GM12878 (cell line): ENCODE data around the gene SKAP1. TPM values are rescaled to one million over a fixed set of nuclear protein-coding genes. Genes with fewer than 3 reads are reported as not detected.

ENCODE experiments used
- ATAC-seq: fragments of 200-7000 bp; cut with Tn5 transposase; 3 replicates; pipeline ENCODE4 v1.9.1; 2020; ENCODE audit warnings: mild to moderate bottlenecking, moderate library complexity
- BruUV-seq: library from RNA; stranded (reverse); fragments of 400-500 nt; replicated peaks from 2 replicates; lab custom pipeline; 2021; lab: Mats Ljungman, UMichigan
- CTCF ChIA-PET: fragments of 300-600 bp; sonication (Branson Sonifier 250); formaldehyde crosslinking; extraction: SDS; loops from one replicate; lab custom pipeline; 2021; ENCODE audit warnings: inconsistent platforms; lab: Yijun Ruan, JAX
- POLR2A ChIA-PET: fragments of 350-600 bp; formaldehyde crosslinking; extraction: SDS; loops from one replicate; lab custom pipeline; 2021; ENCODE audit warnings: inconsistent platforms; lab: Charles Lee
- RAD21 ChIA-PET: fragments of 300-600 bp; sonication (Branson Sonifier 250); formaldehyde crosslinking; loops from one replicate; lab custom pipeline; 2023; ENCODE audit warnings: antibody characterized with exemption; ENCODE audit not compliant: unreplicated experiment; lab: Charles Lee
- SMC1A ChIA-PET: fragments of 300-600 bp; sonication (Branson Sonifier 250); formaldehyde crosslinking; loops from one replicate; lab custom pipeline; 2023; ENCODE audit not compliant: unreplicated experiment, uncharacterized antibody; lab: Charles Lee
- DNase-seq: peaks from one replicate; pipeline ENCODE4 v3.0.0-alpha.2; 2011; ENCODE audit warnings: low read depth, low spot score
- FAIRE-seq: peaks from 3 replicates; lab custom pipeline; 2011; peaks lifted over from hg19 to GRCh38; lab: Jason Lieb, UNC
- H2AFZ ChIP-seq: 2 replicates; pipeline ENCODE4 v1.6.0; 2011; ENCODE audit warnings: low read depth, low read length, control low read depth; ENCODE audit not compliant: control insufficient read depth
- H3K27ac ChIP-seq: 2 replicates; pipeline ENCODE4 v1.5.1; 2011; ENCODE audit warnings: control low read depth; ENCODE audit not compliant: control insufficient read depth, insufficient read depth
- H3K27me3 ChIP-seq, 2 experiments: replicated peaks in 1 of 2; 2 replicates each; pipeline versions ENCODE4 v1.6.0 to v1.6.1; 2011; ENCODE audit warnings: low read length in 1 of 2; ENCODE audit not compliant: control insufficient read depth in 2 of 2, insufficient read depth in 2 of 2
- H3K36me3 ChIP-seq, 2 experiments: 2 replicates each; pipeline ENCODE4 v1.5.1; 2011; ENCODE audit warnings: low read length in 1 of 2; ENCODE audit not compliant: control insufficient read depth in 2 of 2, insufficient read depth in 2 of 2
- H3K4me1 ChIP-seq: 2 replicates; pipeline ENCODE4 v1.6.1; 2011; ENCODE audit warnings: mild to moderate bottlenecking, low read length, moderate library complexity, mixed read lengths; ENCODE audit not compliant: control insufficient read depth, insufficient read depth
- H3K4me2 ChIP-seq: 2 replicates; pipeline ENCODE4 v1.6.0; 2011; ENCODE audit warnings: control low read depth; ENCODE audit not compliant: control insufficient read depth, insufficient read depth
- H3K4me3 ChIP-seq: fragments of 200-600 bp; sonication (generic); 2 replicates; pipeline ENCODE4 v1.5.1; 2016
- H3K79me2 ChIP-seq: 2 replicates; pipeline ENCODE4 v1.6.0; 2011; ENCODE audit warnings: low read length; ENCODE audit not compliant: control insufficient read depth, insufficient read depth
- H3K9ac ChIP-seq: 2 replicates; pipeline ENCODE4 v1.8.0; 2011; ENCODE audit warnings: low read length, control low read depth, mixed read lengths; ENCODE audit not compliant: control insufficient read depth, insufficient read depth
- H3K9me3 ChIP-seq: replicated peaks from 3 replicates; pipeline ENCODE4 v1.5.1; 2011; ENCODE audit warnings: mild to moderate bottlenecking, low read length; ENCODE audit not compliant: control insufficient read depth, insufficient read depth
- H4K20me1 ChIP-seq: 2 replicates; pipeline ENCODE4 v1.6.0; 2011; ENCODE audit not compliant: control insufficient read depth, insufficient read depth
- ATF3 ChIP-seq: IDR thresholded peaks from 2 replicates; pipeline ENCODE4 v1.6.1; 2011; ENCODE audit warnings: low read depth, mild to moderate bottlenecking, low read length, moderate library complexity, borderline replicate concordance; ENCODE audit errors: extremely low read depth
- CHD2 ChIP-seq: IDR thresholded peaks from 2 replicates; pipeline ENCODE4 v1.6.1; 2011; ENCODE audit warnings: low read depth, low read length, improper control_type of control experiment, borderline replicate concordance
- E2F8 ChIP-seq: fragments of 450-650 bp; IDR thresholded peaks from 2 replicates; pipeline ENCODE4 v1.6.1; 2018; ENCODE audit warnings: mild to moderate bottlenecking, low read depth, moderate library complexity; ENCODE audit not compliant: partially characterized antibody
- ESRRA ChIP-seq: IDR thresholded peaks from 2 replicates; pipeline ENCODE4 v1.6.1; 2012; ENCODE audit warnings: mild to moderate bottlenecking, low read length, improper control_type of control experiment
- GABPA ChIP-seq: IDR thresholded peaks from 2 replicates; pipeline ENCODE4 v1.6.1; 2014; ENCODE audit warnings: antibody characterized with exemption, low read depth, mild to moderate bottlenecking, inconsistent platforms
- GATAD2B ChIP-seq: fragments of 450-650 bp; conservative IDR thresholded peaks from 2 replicates; pipeline ENCODE4 v1.6.1; 2017; ENCODE audit warnings: low read depth, mild to moderate bottlenecking, moderate library complexity
- HCFC1 ChIP-seq: fragments of 150-350 bp; IDR thresholded peaks from 2 replicates; pipeline ENCODE4 v1.6.1; 2014; ENCODE audit warnings: low read length
- HDAC6 ChIP-seq: fragments of 200-600 bp; sonication (generic); IDR thresholded peaks from one replicate; pipeline ENCODE4 v1.8.0; 2017; ENCODE audit warnings: antibody characterized with exemption; ENCODE audit not compliant: unreplicated experiment
- NFYA ChIP-seq: IDR thresholded peaks from 2 replicates; pipeline ENCODE4 v1.6.1; 2011; ENCODE audit warnings: low read depth, mild to moderate bottlenecking, low read length, improper control_type of control experiment, borderline replicate concordance
- NFYB ChIP-seq: IDR thresholded peaks from 2 replicates; pipeline ENCODE4 v1.6.1; 2011; ENCODE audit warnings: low read depth, mild to moderate bottlenecking, low read length, improper control_type of control experiment, moderate library complexity; ENCODE audit not compliant: insufficient read depth
- PRDM15 ChIP-seq: fragments of 450-650 bp; formaldehyde crosslinking; IDR thresholded peaks from 2 replicates; pipeline ENCODE4 v1.4.0; 2020; ENCODE audit warnings: mild to moderate bottlenecking, moderate library complexity
- RUNX3 ChIP-seq: IDR thresholded peaks from 2 replicates; pipeline ENCODE4 v1.6.1; 2012; ENCODE audit warnings: low read length, inconsistent platforms
- SMC3 ChIP-seq: IDR thresholded peaks from 2 replicates; pipeline ENCODE4 v1.6.1; 2011; ENCODE audit warnings: low read length, improper control_type of control experiment, borderline replicate concordance
- SREBF1 ChIP-seq: IDR thresholded peaks from 2 replicates; pipeline ENCODE4 v1.6.1; 2012; ENCODE audit warnings: mild to moderate bottlenecking, low read length
- ZBTB33 ChIP-seq: fragments of 450-650 bp; IDR thresholded peaks from 2 replicates; pipeline ENCODE4 v1.6.1; 2017; ENCODE audit warnings: mild to moderate bottlenecking
- WGBS: methylation state at CpG from one replicate; pipeline ENCODE4 v1.1.6; 2016; ENCODE audit warnings: low lambda C conversion rate; ENCODE audit not compliant: insufficient replicate concordance, insufficient coverage; ENCODE audit errors: missing lambda C conversion rate; 5-methylcytosine and 5-hydroxymethylcytosine counted together
- in situ Hi-C: fragments of 300-500 bp; cut with MboI; formaldehyde crosslinking; loops from 9 replicates; pipeline ENCODE4 v1.14.3; 2018; ENCODE audit warnings: mixed read lengths
- intact Hi-C: fragments of 100-400 bp; cut with micrococcal nuclease; formaldehyde crosslinking; loops from one replicate; pipeline ENCODE4 v1.14.2; 2022; ENCODE audit not compliant: unreplicated experiment
- polyA plus RNA-seq, 11 experiments: library from polyadenylated mRNA; depleted of rRNA in 4 of 11; unstranded in 6 of 11; stranded (reverse) in 5 of 11; fragments of >200 nt; fragmentation: Nextera tagmentation in 4 of 11; fragmentation: Illumina TruSeq in 1 of 11; extraction: Ambion mirVana in 4 of 11; extraction: Trizol in 1 of 11; gene quantifications; 1 replicate in 1 of 11; 2 replicates in 10 of 11; pipeline versions ENCODE4 v1.2.1 to v1.2.3, GENCODE V29; 2011 to 2016; ENCODE audit warnings: inconsistent platforms in 2 of 11, missing spikeins in 2 of 11, low read depth in 1 of 11
- total RNA-seq, 4 experiments: library from RNA; depleted of rRNA in 3 of 4; stranded (reverse); fragments of >200 nt in 3 of 4; fragmentation: Illumina TruSeq in 1 of 4; extraction: Trizol in 1 of 4; gene quantifications; 2 replicates each; pipeline versions ENCODE4 v1.2.1 to v1.2.3, GENCODE V29; 2013 to 2021

SKAP1 gene
- total and polyA plus RNA-seq, 10 of the 15 experiments (the other 5 are each of a cell fraction or from before 2014, with no cell fraction given) = 17.1 to 97.6 (median 35.9) TPM

GRCh38 chr17:48122665-48123045 is 307.4 kb downstream of the SKAP1 start:
- no peak for TF ChIP-seq GATAD2B
- TF ChIP-seq GABPA = no peak
- no peak for TF ChIP-seq HCFC1
- TF ChIP-seq ESRRA = no peak
- TF ChIP-seq ATF3 = no peak
- no peak for TF ChIP-seq SREBF1
- TF ChIP-seq ZBTB33 = no peak
- TF ChIP-seq RUNX3 = no peak
- TF ChIP-seq HDAC6 = no peak
- TF ChIP-seq NFYB = no peak
- TF ChIP-seq SMC3 = no peak
- TF ChIP-seq PRDM15 (CRISPR knock-in tag) = no peak
- TF ChIP-seq NFYA = no peak
- no peak for TF ChIP-seq E2F8
- TF ChIP-seq CHD2 = no peak
- TF ChIP-seq, all 136 proteins: peak for 0
- CTCF ChIA-PET = interaction anchor here (0.6 to 33.4 kb wide), 7 partner anchors 8 to 229 kb away, joined by 3 to 525 read pairs (median 7); no protein-coding TSS in a partner anchor
- FAIRE-seq (no peak), DNase-seq (no peak), ATAC-seq (no peak)
- WGBS = 100% methylated on average over 3 of the region's 3 CpGs
- Histone ChIP-seq H3K27ac (no peak overlapping the region), H3K4me3 (no peak overlapping the region), H2AFZ (no peak overlapping the region), H3K4me1 (no peaks in the 10 kb centered on the region), H3K9me3 (no peaks in the 10 kb centered on the region), H3K27me3 (no peaks in the 10 kb centered on the region), H4K20me1 (peaks cover 2% of the 10 kb centered on the region; the same call in 1 of the 2 replicates), H3K36me3 (peaks cover 26 to 34% of the 10 kb centered on the region in 2 experiments), H3K9ac (no peak overlapping the region), H3K79me2 (peaks cover 7% of the 10 kb centered on the region), H3K4me2 (no peak overlapping the region)
- BruUV-seq = no TSS peak
- in situ Hi-C loops = no loop called here
- intact Hi-C loops = no loop called here
- RAD21 ChIA-PET = interaction anchor here (1.3 to 6.1 kb wide), 3 partner anchors 11 to 42 kb away, joined by 3 to 43 read pairs (median 25); no protein-coding TSS in a partner anchor
- SMC1A ChIA-PET = interaction anchor here (1.2 to 16.1 kb wide), 5 partner anchors 8 to 44 kb away, joined by 4 to 205 read pairs (median 9); partner anchors contain the start of gene SNX11
- POLR2A ChIA-PET = interaction anchor here (1.0 to 3.0 kb wide), 5 partner anchors 10 to 120 kb away, joined by 3 to 20 read pairs (median 7); partner anchors contain the start of gene SNX11
